ELF-1 (cell line): ENCODE data around the gene MYO16.
A peak's percentile ranks its signal among the peaks of the same experiment; 100 is the strongest.

Experiments used
- DNase-seq: peaks from one replicate; pipeline ENCODE4 v3.0.0-alpha.2; 2016; ENCODE audit warnings: low read depth, low spot score

The MYO16 gene

DNA sequence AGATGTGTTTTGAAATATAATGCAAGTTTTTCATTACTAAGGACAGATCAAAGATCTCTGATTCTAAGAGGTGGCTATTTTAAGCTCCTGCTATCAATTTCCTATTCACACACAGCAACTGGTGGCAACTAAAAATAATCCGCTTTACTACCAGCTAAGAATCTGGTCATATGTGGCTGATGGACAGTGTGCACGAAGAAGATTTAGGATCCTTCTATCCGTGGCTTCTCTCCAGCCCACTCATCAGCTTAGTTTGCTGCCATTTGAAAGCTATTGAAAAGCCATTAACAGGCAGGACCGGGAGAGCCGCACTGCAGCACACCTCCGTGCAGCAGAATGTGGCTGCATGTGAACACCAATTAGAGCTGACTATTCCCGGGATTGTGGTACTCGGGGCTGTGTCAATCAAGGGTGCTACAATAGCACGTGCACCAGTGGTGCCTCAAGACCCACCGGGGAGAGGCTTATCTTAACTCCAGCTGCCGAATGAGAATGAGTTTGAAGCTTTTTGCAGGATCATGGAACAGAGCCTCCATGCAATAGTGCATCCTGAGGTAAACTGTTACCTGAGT, at the start of gene MYO16:
MYO16 (plus strand) TSS at position 431 of the 572 bp plus-strand sequence. CDS start 234 bp downstream, outside the sequence.
- DNase-seq: no peak

DNA sequence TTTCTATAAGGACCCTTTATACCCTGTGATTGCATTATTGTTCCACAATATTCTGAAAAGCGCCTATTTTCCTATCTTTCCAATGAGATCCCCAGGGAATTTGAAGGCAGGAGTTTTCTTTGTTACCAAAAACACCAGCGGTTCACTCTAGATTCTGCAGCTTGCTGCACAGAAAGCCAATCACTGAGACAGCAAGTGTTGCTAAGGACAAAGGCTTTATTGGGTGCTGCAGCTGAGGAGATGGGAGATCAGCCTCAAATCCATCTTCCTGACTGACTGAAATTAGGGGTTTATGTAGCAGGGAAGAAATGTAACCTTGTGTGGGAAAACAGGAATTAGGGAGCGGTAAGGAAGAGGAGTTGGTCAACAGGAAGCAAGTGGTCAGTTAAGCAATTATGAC, 42.6 kb upstream of the MYO16 start:
- no peak for DNase-seq

DNA sequence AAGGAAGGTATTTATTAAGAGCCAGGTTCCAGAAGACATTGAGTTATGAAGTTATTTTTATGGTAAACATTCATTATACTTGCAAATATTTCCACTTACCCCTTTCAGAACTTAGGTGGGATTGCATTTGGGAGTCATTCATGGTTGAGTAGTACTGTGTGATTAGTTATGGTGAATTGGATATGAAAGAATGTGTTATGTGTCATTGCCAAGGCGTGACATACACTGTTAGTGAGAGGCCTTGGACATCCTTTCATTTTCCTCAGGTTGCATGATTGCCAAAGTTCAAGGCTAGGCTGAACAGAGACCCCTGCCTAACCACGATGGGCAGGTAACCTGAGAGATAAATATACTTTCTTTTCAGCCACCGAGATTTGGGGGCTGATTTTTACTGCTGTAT, 40.9 kb upstream of the MYO16 start:
- no peak for DNase-seq

- DNase-seq: peak; percentile 3
Observed at GRCh38 chr13:108594153-108594552, 35.3 kb upstream of the MYO16 start.

DNA sequence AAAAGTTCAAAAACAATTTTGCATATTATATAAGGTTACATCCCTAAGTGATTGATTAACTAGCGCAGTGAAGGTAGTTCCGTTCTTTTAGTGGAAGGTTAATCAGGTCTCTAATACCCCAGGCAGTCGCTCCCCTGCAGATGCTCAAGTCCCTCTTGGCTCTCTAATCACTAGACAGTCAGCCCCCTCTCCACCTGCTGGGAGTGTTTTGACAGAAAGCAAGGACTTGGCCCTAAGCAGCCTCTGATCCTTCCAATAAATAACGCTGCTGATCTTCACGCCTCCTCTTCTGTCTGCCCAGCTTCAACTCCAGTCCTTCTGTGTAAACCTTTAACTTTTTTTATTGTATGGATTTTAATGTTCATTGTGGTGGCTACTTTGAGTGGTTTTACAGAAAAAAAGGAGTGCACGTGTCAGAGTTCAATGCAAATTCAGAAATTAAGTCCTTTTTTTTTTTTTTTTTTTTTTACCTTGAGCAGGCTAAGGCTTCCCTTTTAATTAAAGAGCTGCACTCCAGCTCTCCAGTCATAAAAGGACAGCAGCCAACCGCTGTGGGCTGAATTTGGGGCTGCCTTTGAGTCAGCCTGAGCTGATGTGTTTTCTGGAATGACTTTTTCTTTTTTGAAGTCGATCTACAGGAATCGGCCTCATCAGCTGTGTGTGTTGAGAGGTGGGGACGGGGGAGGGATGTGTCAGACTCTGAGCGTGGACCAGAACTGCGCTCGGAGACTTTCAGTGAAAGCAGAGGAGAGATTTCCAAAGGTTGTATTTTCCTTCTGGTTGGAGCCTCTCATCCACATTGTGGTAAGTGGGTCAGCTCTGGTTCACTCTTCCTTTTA, 33.8 kb upstream of the MYO16 start:
- peak; percentile 4 for DNase-seq

DNA sequence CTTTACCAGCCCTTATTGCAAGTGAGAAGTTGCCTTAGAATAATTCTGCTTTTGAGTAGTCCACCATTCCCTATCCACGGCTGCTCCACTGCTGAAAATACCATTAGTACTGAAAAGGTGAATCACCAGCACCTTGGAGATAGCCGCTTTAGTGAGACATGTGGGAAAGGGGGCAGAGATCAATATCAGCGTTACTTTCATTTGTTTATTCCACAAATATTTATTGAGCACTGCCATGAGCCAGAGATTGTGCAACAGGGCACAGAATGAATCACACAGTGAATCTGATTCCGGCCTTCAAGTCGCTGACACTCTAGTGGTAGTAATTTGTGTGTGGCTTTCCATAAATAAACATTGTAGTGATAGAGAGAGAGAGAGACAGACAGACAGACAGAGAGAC, 31.5 kb upstream of the MYO16 start:
- DNase-seq: no peak

GRCh38 chr13:108606424-108606823, 23.0 kb upstream of the MYO16 start:
- no peak for DNase-seq

GRCh38 chr13:108609353-108609752, 20.1 kb upstream of the MYO16 start:
- DNase-seq: no peak

- no peak for DNase-seq
Observed at GRCh38 chr13:108610507-108610906, 18.9 kb upstream of the MYO16 start.

DNA sequence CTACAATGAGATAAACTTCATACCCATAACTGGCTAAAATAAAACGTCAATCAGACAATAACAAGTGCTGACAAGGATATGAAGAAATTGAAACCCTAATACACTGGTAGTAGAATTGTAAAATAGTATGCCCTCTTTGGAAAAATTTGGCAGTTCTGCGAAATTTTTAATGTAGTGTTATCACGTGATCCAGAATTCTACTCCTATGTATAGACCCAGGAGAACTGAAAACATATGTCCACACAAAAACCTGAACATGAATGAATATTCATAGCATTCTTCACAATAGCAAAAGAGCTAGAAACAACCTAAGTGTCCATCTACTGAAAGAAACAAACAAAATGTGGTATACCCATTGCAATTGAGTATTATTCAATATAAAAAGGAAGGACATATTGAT, 14.2 kb upstream of the MYO16 start:
- DNase-seq: no peak

DNA sequence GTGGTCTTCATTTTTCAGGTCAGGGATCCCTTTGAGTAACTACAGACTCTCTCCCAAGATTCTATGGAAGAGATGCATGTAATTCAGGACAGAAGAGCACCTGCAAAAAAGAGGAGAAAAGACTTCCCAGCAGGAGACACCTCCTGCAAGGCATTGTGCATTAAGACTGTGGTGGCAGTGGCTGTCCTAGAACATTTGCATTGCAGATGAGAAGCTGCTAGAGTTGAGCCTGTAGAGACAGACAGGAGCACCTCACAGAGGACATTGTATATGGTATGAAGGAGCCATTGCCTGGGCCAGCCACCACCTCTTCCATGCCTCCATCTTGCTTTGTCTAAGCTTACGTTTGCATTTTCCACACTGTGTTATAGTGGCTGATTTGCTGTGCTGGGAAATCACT, 11.2 kb upstream of the MYO16 start:
- peak; percentile 3 for DNase-seq

DNA sequence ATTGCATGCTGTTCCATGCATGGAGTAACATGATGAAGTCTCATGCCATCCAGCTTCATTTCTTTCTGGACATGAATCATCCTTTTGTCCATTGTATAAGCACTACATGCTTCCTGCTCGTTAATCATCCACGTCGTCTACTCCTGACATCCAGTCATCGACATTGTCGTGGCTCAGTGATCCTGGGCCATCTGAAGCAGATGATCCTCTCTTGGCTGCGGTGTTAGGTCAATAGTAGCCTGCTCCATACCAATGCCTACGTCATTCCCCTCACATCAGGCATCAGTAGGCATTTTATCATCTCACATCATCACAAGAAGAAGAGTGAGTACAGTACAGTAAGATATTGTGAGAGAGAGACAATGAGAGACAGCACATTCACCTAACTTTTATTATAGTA, 7.9 kb upstream of the MYO16 start:
- DNase-seq: no peak

- no peak for DNase-seq
Observed at GRCh38 chr13:108624108-108624507, 5.3 kb upstream of the MYO16 start.

GRCh38 chr13:108624979-108625378, 4.4 kb upstream of the MYO16 start:
- no peak for DNase-seq

DNA sequence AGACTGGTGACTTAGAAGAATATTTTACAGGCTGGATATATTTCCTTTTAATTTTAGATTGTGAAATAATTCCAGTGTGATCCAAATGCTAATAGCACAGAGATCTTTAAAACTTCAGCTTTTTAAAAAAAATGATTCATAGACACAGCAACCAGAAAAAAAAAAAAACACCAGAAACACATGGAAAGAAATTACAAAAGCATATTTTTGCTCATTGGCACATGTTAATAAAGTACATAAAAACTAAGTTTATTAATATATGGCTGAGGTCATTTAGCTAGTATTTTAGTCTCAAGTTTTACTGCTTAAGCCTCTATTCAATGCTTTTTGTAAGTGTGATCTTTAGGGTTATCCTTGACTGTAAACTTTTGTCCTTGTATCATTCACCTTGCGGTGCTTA, 577 bp downstream of the MYO16 start:
- DNase-seq: no peak

DNA sequence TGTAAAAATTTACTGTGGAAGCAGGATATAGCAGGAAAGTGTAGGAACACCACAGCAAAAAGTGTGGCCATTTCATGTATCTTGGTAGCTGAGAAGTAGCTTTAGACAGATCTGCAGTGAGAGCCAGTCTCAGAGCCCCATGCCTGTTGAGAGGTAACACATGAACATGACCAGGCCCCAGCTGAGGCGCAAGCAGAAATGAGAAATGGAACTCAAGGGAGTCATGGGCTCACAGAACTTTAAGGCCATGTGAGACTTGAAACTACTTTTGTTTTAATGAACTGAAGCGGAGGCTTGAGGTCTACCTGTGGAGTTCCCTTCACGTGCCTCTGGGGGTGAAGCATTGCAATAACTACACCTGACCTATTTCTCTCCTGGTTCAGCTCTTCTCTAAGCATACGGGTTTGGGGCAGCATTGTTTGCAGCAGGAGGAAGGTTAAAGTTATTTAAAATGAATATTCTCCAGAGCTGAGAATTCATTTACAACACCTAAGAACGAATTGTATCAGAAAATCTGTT, 3.3 kb downstream of the MYO16 start:
- no peak for DNase-seq

GRCh38 chr13:108638901-108639300, 9.5 kb downstream of the MYO16 start:
- DNase-seq: no peak

- no peak for DNase-seq
Observed at GRCh38 chr13:108643646-108644353, 14.4 kb downstream of the MYO16 start.

GRCh38 chr13:108645376-108645775, 16.0 kb downstream of the MYO16 start:
- DNase-seq: no peak

DNA sequence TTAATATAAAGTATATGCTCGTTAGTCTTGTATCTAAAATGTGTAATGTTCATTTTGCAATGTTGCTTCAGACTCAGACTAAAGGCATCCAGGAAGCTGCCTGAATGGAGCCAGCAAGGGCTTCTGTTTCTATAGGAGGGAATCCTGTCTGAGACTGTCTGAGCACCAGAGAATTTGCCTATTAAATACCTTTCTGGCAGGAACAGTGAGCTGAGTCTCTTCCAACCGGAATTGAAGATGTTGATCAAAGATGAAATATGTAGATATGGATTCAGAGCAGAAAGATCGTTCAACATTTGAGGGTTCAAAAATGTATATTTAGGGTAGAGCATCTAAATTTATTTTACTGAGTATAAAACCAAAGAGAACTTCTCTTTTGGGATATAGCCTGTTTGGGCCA, 20.9 kb downstream of the MYO16 start:
- no peak for DNase-seq

DNA sequence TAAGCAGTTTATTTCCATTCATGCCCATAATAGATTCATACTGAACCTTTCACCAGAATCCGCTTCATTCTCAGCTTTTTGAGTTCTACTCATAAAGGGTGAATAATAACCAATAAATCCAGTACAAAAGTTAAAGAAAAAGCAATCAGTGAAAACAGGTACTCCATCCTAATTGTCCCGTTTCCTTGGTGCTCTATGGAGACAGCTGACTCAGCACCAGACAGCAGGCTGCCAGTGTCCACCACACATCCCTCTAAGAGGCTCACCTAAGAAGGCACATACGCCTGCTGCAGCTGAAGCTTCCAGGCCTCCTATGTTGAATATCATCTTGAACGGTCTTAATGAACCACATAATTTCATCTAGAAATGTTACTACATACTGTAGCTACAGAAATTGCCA, 27.3 kb downstream of the MYO16 start:
- DNase-seq: no peak

GRCh38 chr13:108657519-108657918, 28.1 kb downstream of the MYO16 start:
- DNase-seq: no peak

GRCh38 chr13:108662528-108662927, 33.1 kb downstream of the MYO16 start:
- peak; percentile 59 for DNase-seq
